Psoas muscle (tissue), 8 donors: ENCODE data around the gene RBL2. TPM values are rescaled to one million over a fixed set of nuclear protein-coding genes. Genes with fewer than 3 reads are reported as not detected.

ENCODE experiments used
- ATAC-seq, 4 donors: fragments of 200-7000 bp; cut with Tn5 transposase; one replicate each; pipeline ENCODE4 v1.9.1; 2020; ENCODE audit warnings: moderate library complexity in 3 of 4, mild to moderate bottlenecking in 2 of 4
- DNase-seq, 2 donors: peaks; one replicate each; pipeline ENCODE4 v3.0.0-alpha.2; 2020
- H3K27ac ChIP-seq: fragments of 200-600 bp; one replicate; pipeline ENCODE4 v1.8.0; 2022
- H3K27me3 ChIP-seq, 3 donors: fragments of 200-600 bp in 1 of 3; one replicate each; pipeline versions ENCODE4 v1.6.1 to v1.8.0; 2013 to 2022; ENCODE audit warnings: low read length in 2 of 3, mild to moderate bottlenecking in 2 of 3, moderate library complexity in 1 of 3; ENCODE audit not compliant: insufficient read depth in 3 of 3
- H3K36me3 ChIP-seq, 2 donors: fragments of 200-600 bp in 1 of 2; one replicate each; pipeline versions ENCODE4 v1.6.1 to v1.8.0; 2013 to 2022; ENCODE audit warnings: low read depth in 1 of 2, mild to moderate bottlenecking in 1 of 2, moderate library complexity in 1 of 2; ENCODE audit not compliant: insufficient read depth in 1 of 2
- H3K4me1 ChIP-seq: fragments of 200-600 bp; one replicate; pipeline ENCODE4 v1.8.0; 2022
- H3K4me3 ChIP-seq: fragments of 200-600 bp; one replicate; pipeline ENCODE4 v1.8.0; 2022; ENCODE audit warnings: mild to moderate bottlenecking
- H3K9me3 ChIP-seq: fragments of 200-600 bp; one replicate; pipeline ENCODE4 v1.8.0; 2022
- WGBS, 3 donors: extraction: QIAGEN DNeasy Blood & Tissue Kit; methylation state at CpG; one replicate each; pipeline versions ENCODE4 v1.1.6 to v1.1.7; 2013; 5-methylcytosine and 5-hydroxymethylcytosine counted together
- intact Hi-C, 2 donors: fragments of 100-400 bp; cut with DNase I; formaldehyde crosslinking; loops; one replicate each; pipeline versions ENCODE4 v1.11.0 to v1.14.2; 2022
- polyA plus RNA-seq, 3 donors: library from polyadenylated mRNA; stranded (reverse); fragments of 200-250 nt; gene quantifications; one replicate each; pipeline ENCODE4 v1.2.3, GENCODE V29; 2013
- total RNA-seq, 4 donors: library from RNA; stranded (reverse); fragmentation: NEBNext Ultra II Directional in 2 of 4; extraction: Animal tissue kit (Norgen Biotek cat#: 25700) in 2 of 4; gene quantifications; one replicate each; pipeline versions ENCODE4 v1.2.1 to v1.2.4, GENCODE V29; 2021 to 2023
- TF ChIP-seq, protein P1 (sequence below): fragments of 200-600 bp; IDR thresholded peaks from one replicate; pipeline ENCODE4 v1.8.0; 2022; ENCODE audit warnings: antibody characterized with exemption
- donor health status: healthy with polysubstance abuse.
- donor health status: DM: no; HTN: no; CAD: no; lungs with moderate emphysema.
- donor health status: Bipolar disorder and iron deficiency.
- donor health status: healthy.
- donor health status: DM: yes; HTN: yes; CAD: no.
- donor health status: DM: no; HTN: no; CAD: no.
- donor health status: DM: no; HTN: no; CAD: no.
- donor health status: DM: yes; HTN: yes; CAD: no.

RBL2 gene
- total and polyA plus RNA-seq, 7 donors = 16.7 to 45.0 (median 35.8) TPM

DNA sequence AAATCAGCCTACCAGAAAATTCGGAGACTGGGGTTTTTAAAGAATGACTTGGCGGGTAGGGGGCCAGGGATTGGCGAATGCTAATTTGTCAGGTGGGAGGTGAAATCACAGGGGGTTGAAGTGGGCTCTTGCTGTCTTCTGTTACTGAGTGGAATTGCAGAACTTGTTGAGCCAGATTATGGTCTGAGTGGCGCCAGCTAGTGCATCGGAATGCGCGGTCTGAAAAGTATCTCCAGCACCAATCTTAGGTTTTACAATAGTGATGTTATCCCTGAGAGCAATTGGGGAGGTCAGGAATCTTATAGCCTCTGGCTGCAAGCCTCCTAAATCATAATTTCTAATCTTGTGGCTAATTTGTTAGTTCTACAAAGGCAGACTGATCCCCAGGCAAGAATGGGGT is 762 bp upstream of the RBL2 start:
- peak overlapping the region; percentile 92 for H3K27ac ChIP-seq

DNA sequence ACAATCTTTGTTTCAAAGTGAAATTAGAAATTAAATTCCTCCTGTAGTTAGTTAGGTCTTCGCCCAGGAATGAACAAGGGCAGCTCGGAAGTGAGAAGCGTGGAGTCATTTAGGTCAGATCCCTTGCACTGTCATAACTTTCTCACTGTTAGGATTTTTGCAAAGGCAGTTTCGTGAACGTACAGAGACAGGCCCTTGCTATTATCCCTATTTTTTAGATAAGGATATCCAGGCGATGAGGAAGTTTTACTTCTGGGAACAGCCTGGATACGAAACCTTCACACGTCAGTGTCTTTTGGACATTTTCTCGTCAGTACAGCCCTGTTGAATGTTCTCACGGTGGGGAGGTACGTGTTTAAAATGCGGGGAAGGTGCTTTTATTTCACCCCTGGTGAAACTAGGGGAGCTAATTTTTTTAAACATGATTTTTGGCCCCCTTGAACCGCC is 318 bp upstream of the RBL2 start:
- peak overlapping the region; percentile 92 for H3K27ac ChIP-seq
- peaks cover 20% of the 10 kb centered on the region for H3K4me1 ChIP-seq
- H3K27me3 ChIP-seq = no peaks in the 10 kb centered on the region
- no peaks in the 10 kb centered on the region for H3K9me3 ChIP-seq
- intact Hi-C loops = loop anchor here in 1 of 2 donors (10.0 kb wide), 1 partner anchor 271 kb away; the partner anchor contains the start of genes FTO and RPGRIP1L
- H3K4me3 ChIP-seq = peak overlapping the region; percentile 82
- no peaks in the 10 kb centered on the region for H3K36me3 ChIP-seq
- DNase-seq = no peak
- TF ChIP-seq, protein P1, sequence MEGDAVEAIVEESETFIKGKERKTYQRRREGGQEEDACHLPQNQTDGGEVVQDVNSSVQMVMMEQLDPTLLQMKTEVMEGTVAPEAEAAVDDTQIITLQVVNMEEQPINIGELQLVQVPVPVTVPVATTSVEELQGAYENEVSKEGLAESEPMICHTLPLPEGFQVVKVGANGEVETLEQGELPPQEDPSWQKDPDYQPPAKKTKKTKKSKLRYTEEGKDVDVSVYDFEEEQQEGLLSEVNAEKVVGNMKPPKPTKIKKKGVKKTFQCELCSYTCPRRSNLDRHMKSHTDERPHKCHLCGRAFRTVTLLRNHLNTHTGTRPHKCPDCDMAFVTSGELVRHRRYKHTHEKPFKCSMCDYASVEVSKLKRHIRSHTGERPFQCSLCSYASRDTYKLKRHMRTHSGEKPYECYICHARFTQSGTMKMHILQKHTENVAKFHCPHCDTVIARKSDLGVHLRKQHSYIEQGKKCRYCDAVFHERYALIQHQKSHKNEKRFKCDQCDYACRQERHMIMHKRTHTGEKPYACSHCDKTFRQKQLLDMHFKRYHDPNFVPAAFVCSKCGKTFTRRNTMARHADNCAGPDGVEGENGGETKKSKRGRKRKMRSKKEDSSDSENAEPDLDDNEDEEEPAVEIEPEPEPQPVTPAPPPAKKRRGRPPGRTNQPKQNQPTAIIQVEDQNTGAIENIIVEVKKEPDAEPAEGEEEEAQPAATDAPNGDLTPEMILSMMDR = no peak
- 24 to 31% (median 27%) methylated on average over 13 of the region's 13 CpGs for WGBS, 3 donors
- ATAC-seq = peak in 2 of 4 donors; percentile 2 to 8

More for the DNA sequence above, 762 bp upstream of the RBL2 start:
- no peaks in the 10 kb centered on the region for H3K27me3 ChIP-seq
- no peaks in the 10 kb centered on the region for H3K36me3 ChIP-seq
- TF ChIP-seq, protein P1 = no peak
- intact Hi-C loops = loop anchor here in 1 of 2 donors (10.0 kb wide), 1 partner anchor 271 kb away; the partner anchor contains the start of genes FTO and RPGRIP1L
- H3K4me1 ChIP-seq = peaks cover 20% of the 10 kb centered on the region
- ATAC-seq (no peak), DNase-seq (no peak)
- no peaks in the 10 kb centered on the region for H3K9me3 ChIP-seq
- H3K4me3 ChIP-seq = peak overlapping the region; percentile 82
- WGBS, 3 donors = 88 to 89% (median 89%) methylated on average over 7 of the region's 7 CpGs

DNA sequence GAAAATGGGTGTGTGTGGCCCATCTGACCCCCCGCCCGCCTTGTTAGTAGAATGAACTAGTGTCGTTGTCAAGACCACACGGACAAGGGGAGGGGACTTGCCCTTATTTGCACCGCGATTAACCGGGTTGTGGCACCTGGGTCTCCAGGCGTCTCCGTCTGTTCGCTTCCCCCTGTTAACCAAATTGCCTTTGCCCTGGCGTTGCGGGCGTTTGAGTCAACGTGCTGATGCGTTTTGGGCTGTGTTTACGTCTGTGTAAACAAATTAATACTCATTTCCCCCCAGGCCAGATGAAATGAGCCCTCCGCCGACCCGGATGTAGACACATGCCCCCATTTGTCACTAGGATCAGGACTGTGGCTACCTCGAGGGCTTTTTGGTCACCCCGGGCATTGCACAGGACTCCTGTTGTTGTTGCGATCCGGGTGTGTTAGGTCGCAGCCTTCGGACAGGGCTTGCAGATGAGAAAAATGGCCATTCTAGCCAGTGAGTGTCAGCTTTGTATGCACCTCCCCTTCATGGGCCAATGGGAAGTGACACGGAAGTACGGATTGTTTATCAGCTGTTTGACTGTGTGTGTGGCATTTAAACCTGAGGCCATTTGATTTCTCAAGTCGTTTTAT is 906 bp downstream of the RBL2 start:
- intact Hi-C loops = loop anchor here (5.0 to 10.0 kb wide), 4 partner anchors 62 to 383 kb away; partner anchors contain the start of genes AKTIP (in 1 of the 2), CHD9 (in 1 of the 2), CHD9NB (in 1 of the 2) and FTO (in 1 of the 2)
- Histone ChIP-seq H3K27ac (peak overlapping the region; percentile 92), H3K4me1 (peaks cover 20% of the 10 kb centered on the region), H3K27me3 (no peaks in the 10 kb centered on the region), H3K9me3 (no peaks in the 10 kb centered on the region), H3K36me3 (peaks cover 0 to 8% of the 10 kb centered on the region in 2 donors), H3K4me3 (peak overlapping the region; percentile 82)
- 0 to 1% (median 0%) methylated on average over 28 of the region's 28 CpGs for WGBS, 3 donors
- TF ChIP-seq, protein P1 = no peak
- ATAC-seq = peak; percentile 89 to 92 (median 90)
- DNase-seq = peak; percentile 57 to 82

DNA sequence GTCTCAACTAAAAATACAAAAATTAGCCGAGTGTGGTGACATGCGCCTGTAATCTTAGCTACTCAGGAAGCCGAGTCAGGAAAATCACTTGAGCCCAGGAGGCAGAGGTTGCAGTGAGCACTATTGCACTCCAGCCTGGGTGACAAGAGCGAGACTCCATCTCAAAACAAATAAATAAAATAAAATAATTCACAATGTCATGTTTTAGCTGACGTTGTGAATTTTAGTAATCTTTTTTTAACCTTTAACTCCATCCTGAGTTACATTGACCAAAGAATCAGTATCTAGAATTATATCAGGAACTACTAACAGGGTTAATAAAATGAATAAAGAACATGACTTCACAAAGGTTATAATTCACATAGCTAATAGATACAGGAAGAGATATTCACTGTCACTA is 5.9 kb downstream of the RBL2 start:
- 64 to 78% (median 76%) methylated on average over 5 of the region's 5 CpGs for WGBS, 3 donors

More for the DNA sequence above, 5.9 kb downstream of the RBL2 start:
- Histone ChIP-seq H3K4me3 (no peak overlapping the region), H3K36me3 (peaks cover 0 to 58% of the 10 kb centered on the region in 2 donors), H3K4me1 (peaks cover 20% of the 10 kb centered on the region), H3K9me3 (no peaks in the 10 kb centered on the region), H3K27ac (no peak overlapping the region), H3K27me3 (no peaks in the 10 kb centered on the region)
- ATAC-seq (no peak), DNase-seq (no peak)
- TF ChIP-seq, protein P1 = no peak
- intact Hi-C loops = no loop called here
